Stimulated activated CD8-positive, alpha-beta memory T cell treated with anti-CD3 and anti-CD28 coated beads, Interleukin-12 subunit alpha, Interleukin-12 subunit beta, amount 100 ng/mL, for 24 hours (primary cell): Measurements from ENCODE around the gene MAP3K20.
"Not testable (repeated sequence)": the region's sequence is repeated elsewhere in the genome, so short reads cannot be mapped to it uniquely, and the experiment has no call there.

Experiments
- DNase-seq: peaks from one replicate; pipeline ENCODE4 v3.0.0-alpha.2; 2020; ENCODE audit errors: extremely low read depth

MAP3K20 gene

GRCh38 chr2:173279527-173279868 lies 203.9 kb downstream of the MAP3K20 start:
- DNase-seq = no peak

GRCh38 chr2:173280853-173281252 lies 205.2 kb downstream of the MAP3K20 start:
- no peak for DNase-seq

- not testable (repeated sequence) for DNase-seq
Observed at GRCh38 chr2:173281898-173282297, 206.3 kb downstream of the MAP3K20 start.

- no peak for DNase-seq
Observed at GRCh38 chr2:173282795-173283545, 207.3 kb downstream of the MAP3K20 start.

GRCh38 chr2:173286153-173286809 lies 210.6 kb downstream of the MAP3K20 start:
- no peak for DNase-seq

GRCh38 chr2:173287594-173287993 lies 211.9 kb downstream of the MAP3K20 start:
- DNase-seq = no peak

- no peak for DNase-seq
Observed at GRCh38 chr2:173288561-173288960, 212.9 kb downstream of the MAP3K20 start.

- DNase-seq = no peak
Observed at GRCh38 chr2:173290046-173290445, 214.4 kb downstream of the MAP3K20 start.

- DNase-seq = no peak
Observed at GRCh38 chr2:173290518-173290917, 214.9 kb downstream of the MAP3K20 start.

- DNase-seq = no peak
Observed at GRCh38 chr2:173291412-173291811, 215.8 kb downstream of the MAP3K20 start.

- DNase-seq = no peak
Observed at GRCh38 chr2:173296235-173296634, 220.6 kb downstream of the MAP3K20 start.

GRCh38 chr2:173298536-173299097 lies 223.0 kb downstream of the MAP3K20 start:
- DNase-seq = no peak

GRCh38 chr2:173299764-173300163 lies 224.1 kb downstream of the MAP3K20 start:
- DNase-seq = no peak

- DNase-seq = no peak
Observed at GRCh38 chr2:173300458-173300857, 224.8 kb downstream of the MAP3K20 start.

GRCh38 chr2:173301549-173301948 lies 225.9 kb downstream of the MAP3K20 start:
- DNase-seq = not testable (repeated sequence)

GRCh38 chr2:173305303-173305702 lies 229.7 kb downstream of the MAP3K20 start:
- DNase-seq = no peak

GRCh38 chr2:173307293-173307692 lies 231.6 kb downstream of the MAP3K20 start:
- DNase-seq = no peak

GRCh38 chr2:173309370-173309769 lies 233.7 kb downstream of the MAP3K20 start:
- not testable (repeated sequence) for DNase-seq

- no peak for DNase-seq
Observed at GRCh38 chr2:173311844-173312606, 236.4 kb downstream of the MAP3K20 start.
